ENCODE data around the gene CHST8. TPM values are rescaled to one million over a fixed set of nuclear protein-coding genes. Genes with fewer than 3 reads are reported as not detected.

CHST8 gene
- total RNA-seq, 2 donors from 2014 or later: 2.7 TPM; not detected in 1

DNA sequence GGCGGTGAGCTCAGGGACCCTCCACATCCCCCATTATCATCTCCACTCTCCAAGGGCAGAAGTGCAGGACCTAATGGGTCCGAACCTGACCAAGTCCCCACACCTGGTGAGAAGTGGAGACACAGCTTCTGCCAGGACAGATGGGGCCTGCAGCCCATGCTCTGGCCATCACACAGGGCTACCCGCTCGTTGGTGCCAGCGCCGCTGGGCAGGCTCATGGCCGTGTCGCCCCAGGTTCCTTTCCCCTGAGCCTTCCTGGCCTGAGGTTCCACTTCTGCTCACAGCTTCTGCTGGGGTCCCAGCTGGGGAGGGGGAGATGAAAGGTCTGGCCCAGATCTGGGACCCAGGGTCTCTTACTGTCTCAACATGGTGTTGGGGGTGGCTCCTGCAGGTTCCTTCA lies 126.5 kb downstream of the CHST8 start:
- H3K27me3 Mint-ChIP-seq: peaks cover 54% of the 10 kb centered on the region
- DNase-seq (no peak), ATAC-seq (no peak)
- no peak overlapping the region for H3K27ac Mint-ChIP-seq
- H3K4me1 Mint-ChIP-seq: no peaks in the 10 kb centered on the region
- no peaks in the 10 kb centered on the region for H3K9me3 ChIP-seq (ENCODE audit: control insufficient read depth, low read length, poor library complexity, severe bottlenecking)
- no peaks in the 10 kb centered on the region for H3K36me3 Mint-ChIP-seq (ENCODE audit: low read depth)
- H3K4me3 Mint-ChIP-seq: no peak overlapping the region

GRCh38 chr19:33749016-33749415 lies 127.3 kb downstream of the CHST8 start:
- no peaks in the 10 kb centered on the region for H3K4me1 Mint-ChIP-seq
- no peak overlapping the region for H3K4me3 Mint-ChIP-seq
- DNase-seq (no peak), ATAC-seq (no peak)
- no peaks in the 10 kb centered on the region for H3K36me3 Mint-ChIP-seq (ENCODE audit: low read depth)
- H3K27me3 Mint-ChIP-seq: peaks cover 48% of the 10 kb centered on the region
- H3K27ac Mint-ChIP-seq: no peak overlapping the region
- no peaks in the 10 kb centered on the region for H3K9me3 ChIP-seq (ENCODE audit: control insufficient read depth, low read length, poor library complexity, severe bottlenecking)

GRCh38 chr19:33749619-33750175 lies 127.9 kb downstream of the CHST8 start:
- no peaks in the 10 kb centered on the region for H3K4me1 Mint-ChIP-seq
- H3K9me3 ChIP-seq (ENCODE audit: control insufficient read depth, low read length, poor library complexity, severe bottlenecking): no peaks in the 10 kb centered on the region
- H3K27me3 Mint-ChIP-seq: peaks cover 48% of the 10 kb centered on the region
- no peak for DNase-seq
- no peak for ATAC-seq
- no peak overlapping the region for H3K27ac Mint-ChIP-seq
- H3K36me3 Mint-ChIP-seq (ENCODE audit: low read depth): no peaks in the 10 kb centered on the region
- H3K4me3 Mint-ChIP-seq: no peak overlapping the region

DNA sequence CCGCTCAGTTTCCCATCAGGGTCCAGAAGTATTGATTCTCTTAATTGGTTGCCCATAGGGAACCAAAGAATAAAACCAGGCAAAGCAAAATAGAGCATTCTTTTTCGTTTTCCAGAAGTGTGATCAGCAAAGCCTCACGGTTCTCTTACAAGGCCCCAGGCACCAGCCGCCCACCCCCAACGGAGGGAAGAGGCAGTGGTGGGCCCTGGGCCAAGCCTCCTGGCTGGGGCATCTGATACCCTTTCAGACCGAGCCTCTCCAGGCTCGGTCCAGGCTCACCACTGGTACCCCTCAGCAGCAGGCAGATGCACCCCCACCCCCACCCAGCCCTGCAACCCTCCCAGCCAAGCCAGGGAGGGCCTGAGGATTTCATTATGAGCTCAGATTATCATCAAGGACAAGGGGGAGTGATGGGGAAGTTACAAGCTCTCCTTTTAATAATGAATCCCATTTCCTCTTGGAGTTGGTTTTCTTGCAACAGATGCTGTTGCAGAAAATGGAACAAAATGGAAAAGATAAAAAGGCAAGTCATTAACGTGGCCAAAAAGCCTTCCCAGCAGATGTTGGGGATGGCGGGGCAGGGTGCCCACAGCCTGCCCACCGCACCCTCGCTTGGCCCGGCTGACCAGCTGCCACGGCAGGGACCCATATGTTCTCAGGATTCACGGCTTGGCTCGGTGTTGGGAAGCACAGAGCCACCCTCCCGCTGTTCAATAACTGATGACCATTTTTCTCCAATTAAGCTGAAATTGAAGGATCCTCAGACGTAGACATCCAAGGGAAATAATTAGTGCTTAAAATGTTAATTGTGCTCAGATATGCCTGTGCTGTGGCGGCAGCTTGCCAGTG lies 129.1 kb downstream of the CHST8 start:
- Mint-ChIP-seq H3K36me3 (ENCODE audit: low read depth) (no peaks in the 10 kb centered on the region), H3K27ac (no peak overlapping the region), H3K4me1 (no peaks in the 10 kb centered on the region), H3K27me3 (peaks cover 51% of the 10 kb centered on the region), H3K4me3 (no peak overlapping the region)
- ATAC-seq (no peak), DNase-seq (no peak)
- no peaks in the 10 kb centered on the region for H3K9me3 ChIP-seq (ENCODE audit: control insufficient read depth, low read length, poor library complexity, severe bottlenecking)

DNA sequence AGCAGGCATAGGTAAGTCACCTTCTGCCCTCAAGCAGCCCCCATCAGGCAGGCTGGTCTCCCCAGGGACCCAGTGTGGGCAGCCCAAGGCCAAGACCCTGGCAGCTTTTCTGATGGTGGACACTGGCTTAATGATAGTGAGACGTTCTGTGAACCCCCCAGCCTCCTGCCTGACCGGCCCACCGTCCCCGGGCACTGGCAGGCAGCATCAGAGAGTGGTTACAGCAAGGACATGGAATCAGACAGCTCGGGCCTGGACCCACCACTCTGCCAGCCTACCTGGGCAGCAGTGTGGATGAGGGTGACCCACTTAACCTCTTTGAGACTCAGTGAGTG lies 129.7 kb downstream of the CHST8 start:
- DNase-seq: no peak
- no peak for ATAC-seq
- H3K27ac Mint-ChIP-seq: no peak overlapping the region
- no peaks in the 10 kb centered on the region for H3K36me3 Mint-ChIP-seq (ENCODE audit: low read depth)
- no peaks in the 10 kb centered on the region for H3K9me3 ChIP-seq (ENCODE audit: control insufficient read depth, low read length, poor library complexity, severe bottlenecking)
- H3K4me3 Mint-ChIP-seq: no peak overlapping the region
- H3K27me3 Mint-ChIP-seq: peaks cover 51% of the 10 kb centered on the region
- H3K4me1 Mint-ChIP-seq: no peaks in the 10 kb centered on the region

- H3K36me3 Mint-ChIP-seq (ENCODE audit: low read depth): no peaks in the 10 kb centered on the region
- H3K27me3 Mint-ChIP-seq: peaks cover 43% of the 10 kb centered on the region
- no peak overlapping the region for H3K27ac Mint-ChIP-seq
- no peak for DNase-seq
- no peaks in the 10 kb centered on the region for H3K9me3 ChIP-seq (ENCODE audit: control insufficient read depth, low read length, poor library complexity, severe bottlenecking)
- no peak for ATAC-seq
- no peaks in the 10 kb centered on the region for H3K4me1 Mint-ChIP-seq
- no peak overlapping the region for H3K4me3 Mint-ChIP-seq
Measured at GRCh38 chr19:33752018-33752800, 130.5 kb downstream of the CHST8 start.

GRCh38 chr19:33752945-33753344 lies 131.2 kb downstream of the CHST8 start:
- Mint-ChIP-seq H3K27ac (no peak overlapping the region), H3K4me3 (no peak overlapping the region)

DNA sequence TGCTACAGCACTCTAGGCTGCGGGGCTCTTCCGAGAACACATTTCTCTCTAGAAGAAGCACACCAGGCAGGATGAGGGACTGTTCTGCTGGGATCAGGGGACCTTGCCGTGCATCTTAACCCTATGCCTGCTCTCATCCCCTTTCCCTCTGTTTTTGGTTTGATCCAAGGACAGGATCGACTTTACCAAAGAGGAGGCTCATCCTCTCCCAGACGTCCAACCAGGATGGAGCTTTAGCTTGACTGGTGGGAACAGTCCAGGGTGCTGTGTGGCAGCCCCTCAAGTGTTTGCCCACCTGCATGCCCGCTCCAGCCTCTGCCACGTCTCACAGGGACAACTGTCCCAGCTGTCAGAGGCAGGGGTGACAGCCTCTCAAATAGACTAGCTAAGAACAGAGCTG lies 132.6 kb downstream of the CHST8 start:
- no peaks in the 10 kb centered on the region for H3K4me1 Mint-ChIP-seq
- ATAC-seq: no peak
- DNase-seq: no peak
- no peak overlapping the region for H3K4me3 Mint-ChIP-seq
- H3K27me3 Mint-ChIP-seq: peaks cover 34% of the 10 kb centered on the region
- H3K27ac Mint-ChIP-seq: no peak overlapping the region
- H3K36me3 Mint-ChIP-seq (ENCODE audit: low read depth): no peaks in the 10 kb centered on the region
- no peaks in the 10 kb centered on the region for H3K9me3 ChIP-seq (ENCODE audit: control insufficient read depth, low read length, poor library complexity, severe bottlenecking)

More at GRCh38 chr19:33752945-33753344, 131.2 kb downstream of the CHST8 start:
- peaks cover 36% of the 10 kb centered on the region for H3K27me3 Mint-ChIP-seq
- H3K9me3 ChIP-seq (ENCODE audit: control insufficient read depth, low read length, poor library complexity, severe bottlenecking): no peaks in the 10 kb centered on the region
- ATAC-seq: no peak
- no peaks in the 10 kb centered on the region for H3K4me1 Mint-ChIP-seq
- DNase-seq: no peak
- no peaks in the 10 kb centered on the region for H3K36me3 Mint-ChIP-seq (ENCODE audit: low read depth)

DNA sequence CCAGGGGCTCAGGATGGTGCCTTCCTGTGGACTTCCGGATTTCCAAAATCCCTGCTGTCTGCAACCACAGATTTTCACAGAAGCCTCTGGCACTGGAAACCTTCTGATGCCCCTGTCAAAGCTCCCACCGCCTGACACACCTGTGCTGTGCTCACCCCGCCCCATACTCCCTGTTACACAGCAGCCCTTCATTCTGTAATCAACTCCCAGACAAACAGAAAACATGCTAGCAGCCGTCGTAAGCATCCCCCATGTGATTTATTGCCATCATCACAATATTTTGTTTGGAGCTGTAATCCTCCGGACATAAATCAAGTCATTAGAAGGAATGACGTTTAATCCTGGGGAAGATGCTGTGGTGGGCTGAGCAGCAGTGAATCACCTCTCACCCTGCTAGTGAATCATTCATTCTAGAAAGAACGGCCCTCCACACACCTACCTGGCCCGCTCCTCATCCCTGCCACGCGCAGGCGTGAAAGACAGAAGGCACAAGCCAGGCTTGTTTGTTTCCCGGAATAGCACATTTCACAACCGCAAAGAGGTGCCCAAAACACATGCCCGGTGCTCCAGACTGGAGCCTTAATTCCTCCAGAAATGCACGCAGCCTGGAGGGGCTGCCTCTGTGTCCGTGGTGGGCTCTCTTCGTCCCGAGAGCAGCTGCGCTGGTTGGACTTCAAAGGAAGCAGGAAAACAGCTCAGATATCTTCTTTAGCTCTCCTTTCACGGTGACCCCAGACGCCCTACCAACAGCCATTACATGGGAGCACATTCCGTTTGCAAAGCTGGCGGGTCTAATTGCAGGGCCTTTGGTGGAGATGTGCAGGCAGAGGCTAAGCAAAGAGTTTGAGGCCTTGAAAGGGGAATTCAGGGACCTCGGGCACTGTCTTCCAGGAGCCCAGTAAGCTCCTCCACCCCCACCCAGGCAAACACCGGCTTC lies 133.6 kb downstream of the CHST8 start:
- no peak for ATAC-seq
- Mint-ChIP-seq H3K27me3 (peaks cover 33% of the 10 kb centered on the region), H3K36me3 (ENCODE audit: low read depth) (no peaks in the 10 kb centered on the region), H3K27ac (no peak overlapping the region), H3K4me1 (no peaks in the 10 kb centered on the region), H3K4me3 (no peak overlapping the region)
- no peak for DNase-seq
- H3K9me3 ChIP-seq (ENCODE audit: control insufficient read depth, low read length, poor library complexity, severe bottlenecking): no peaks in the 10 kb centered on the region

GRCh38 chr19:33756177-33756576 lies 134.4 kb downstream of the CHST8 start:
- no peak for DNase-seq
- Mint-ChIP-seq H3K36me3 (ENCODE audit: low read depth) (no peaks in the 10 kb centered on the region), H3K27ac (no peak overlapping the region), H3K4me1 (no peaks in the 10 kb centered on the region), H3K27me3 (peaks cover 33% of the 10 kb centered on the region), H3K4me3 (no peak overlapping the region)
- no peaks in the 10 kb centered on the region for H3K9me3 ChIP-seq (ENCODE audit: control insufficient read depth, low read length, poor library complexity, severe bottlenecking)
- no peak for ATAC-seq

- no peaks in the 10 kb centered on the region for H3K9me3 ChIP-seq (ENCODE audit: control insufficient read depth, low read length, poor library complexity, severe bottlenecking)
- no peak for ATAC-seq
- H3K4me3 Mint-ChIP-seq: no peak overlapping the region
- no peaks in the 10 kb centered on the region for H3K36me3 Mint-ChIP-seq (ENCODE audit: low read depth)
- no peaks in the 10 kb centered on the region for H3K4me1 Mint-ChIP-seq
- no peak for DNase-seq
- H3K27me3 Mint-ChIP-seq: peaks cover 34% of the 10 kb centered on the region
- H3K27ac Mint-ChIP-seq: no peak overlapping the region
Measured at GRCh38 chr19:33758541-33759013, 136.8 kb downstream of the CHST8 start.

GRCh38 chr19:33759356-33759755 lies 137.6 kb downstream of the CHST8 start:
- H3K4me1 Mint-ChIP-seq: no peaks in the 10 kb centered on the region
- ATAC-seq (no peak), DNase-seq (no peak)
- no peak overlapping the region for H3K4me3 Mint-ChIP-seq
- no peak overlapping the region for H3K27ac Mint-ChIP-seq
- peaks cover 34% of the 10 kb centered on the region for H3K27me3 Mint-ChIP-seq
- H3K36me3 Mint-ChIP-seq (ENCODE audit: low read depth): no peaks in the 10 kb centered on the region
- no peaks in the 10 kb centered on the region for H3K9me3 ChIP-seq (ENCODE audit: control insufficient read depth, low read length, poor library complexity, severe bottlenecking)

Measured in T-helper 17 cell (primary cell).